Astrocyte of the cerebellum (primary cell): Measurements from ENCODE around the gene WNT3.

Experiments
- DNase-seq: peaks from one replicate; pipeline ENCODE4 v3.0.0-alpha.2; 2011; ENCODE audit warnings: low read depth
- H3K4me3 ChIP-seq: 2 replicates; pipeline ENCODE4 v1.5.1; 2011; ENCODE audit warnings: mild to moderate bottlenecking, low read depth, low read length, moderate library complexity
- CTCF ChIP-seq: IDR thresholded peaks from 2 replicates; pipeline ENCODE4 v1.5.1; 2012; ENCODE audit warnings: low read length, low read depth, moderate library complexity, mild to moderate bottlenecking; ENCODE audit errors: missing control alignments
- in situ Hi-C: cut with HindIII; loops from 2 replicates; pipeline ENCODE4 v1.10.0; 2017; ENCODE audit warnings: low sequenced_read_pairs

The WNT3 gene

GRCh38 chr17:46837521-46837920 is 19.0 kb upstream of the WNT3 start:
- no peak for DNase-seq
- TF ChIP-seq CTCF, result no peak
- in situ Hi-C loops, result no loop called here
- H3K4me3 ChIP-seq, result no peak overlapping the region

- TF ChIP-seq CTCF, result no peak
- in situ Hi-C loops, result no loop called here
- no peak for DNase-seq
- H3K4me3 ChIP-seq, result no peak overlapping the region
These were observed 18.0 kb upstream of the WNT3 start for GRCh38 chr17:46836500-46836899.

GRCh38 chr17:46834846-46835245 is 16.4 kb upstream of the WNT3 start:
- TF ChIP-seq CTCF, result no peak
- H3K4me3 ChIP-seq, result no peak overlapping the region
- in situ Hi-C loops, result no loop called here
- DNase-seq, result no peak

- no peak for DNase-seq
- no peak overlapping the region for H3K4me3 ChIP-seq
- in situ Hi-C loops, result no loop called here
- no peak for TF ChIP-seq CTCF
These were observed 15.3 kb upstream of the WNT3 start for GRCh38 chr17:46833840-46834208.

GRCh38 chr17:46832945-46833839 is 14.7 kb upstream of the WNT3 start:
- H3K4me3 ChIP-seq, result no peak overlapping the region
- no peak for TF ChIP-seq CTCF
- peak; percentile 40 for DNase-seq
- in situ Hi-C loops, result no loop called here

- in situ Hi-C loops, result no loop called here
- TF ChIP-seq CTCF, result no peak
- DNase-seq, result no peak
- no peak overlapping the region for H3K4me3 ChIP-seq
These were observed 13.9 kb upstream of the WNT3 start for GRCh38 chr17:46832331-46832821.
